ENCODE measurements around the gene PSG4. TPM values are rescaled to one million over a fixed set of nuclear protein-coding genes. Genes with fewer than 3 reads are reported as not detected.
"Not testable (repeated sequence)": the region's sequence is repeated elsewhere in the genome, so short reads cannot be mapped to it uniquely, and the experiment has no call there.

Gene PSG4
- total and polyA plus RNA-seq, 3 experiments from 2014 or later: not detected

DNA sequence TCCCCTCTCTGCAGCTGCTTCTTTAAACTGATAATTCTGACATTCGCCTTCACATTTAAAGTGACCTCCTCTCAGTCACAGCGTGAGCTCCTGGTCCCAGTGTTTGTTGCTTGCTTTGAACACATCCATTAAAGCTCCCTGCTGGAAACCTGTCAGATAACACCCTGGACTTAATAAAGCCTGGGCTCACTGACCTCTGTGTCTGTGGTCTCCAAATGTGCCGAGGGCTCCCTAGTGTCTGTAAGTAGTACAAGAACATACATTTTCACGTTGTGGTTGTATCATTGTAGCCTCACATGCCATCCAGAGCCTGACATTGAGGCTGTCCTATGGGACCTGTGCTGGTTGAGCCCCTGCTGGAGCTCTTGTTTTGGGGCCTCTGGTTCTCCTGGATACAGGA, 2.6 kb upstream of the PSG4 start:
- Histone ChIP-seq H3K9me3 (ENCODE audit: low read length) (no peaks in the 10 kb centered on the region), H3K4me3 (ENCODE audit: low read length) (no peak overlapping the region), H3K27me3 (ENCODE audit: insufficient read depth, low read length, poor library complexity, severe bottlenecking) (no peaks in the 10 kb centered on the region), H3K4me1 (ENCODE audit: insufficient read depth, low read length) (no peaks in the 10 kb centered on the region), H3K36me3 (ENCODE audit: insufficient read depth, low read length) (no peaks in the 10 kb centered on the region), H3K27ac (ENCODE audit: low read depth, low read length) (no peak overlapping the region)
- no peaks in the 10 kb centered on the region for H3K9me3 Mint-ChIP-seq
- POLR2A ChIA-PET: no interaction called here
- peaks cover 2 to 23% of the 10 kb centered on the region in 2 donors for H3K27me3 Mint-ChIP-seq
- no peaks in the 10 kb centered on the region for H3K36me3 Mint-ChIP-seq
- DNase-seq: no peak
- CTCF ChIA-PET: no interaction called here
- no peak overlapping the region for H3K4me3 Mint-ChIP-seq
- no peak overlapping the region for H3K27ac Mint-ChIP-seq
- no peaks in the 10 kb centered on the region for H3K4me1 Mint-ChIP-seq

DNA sequence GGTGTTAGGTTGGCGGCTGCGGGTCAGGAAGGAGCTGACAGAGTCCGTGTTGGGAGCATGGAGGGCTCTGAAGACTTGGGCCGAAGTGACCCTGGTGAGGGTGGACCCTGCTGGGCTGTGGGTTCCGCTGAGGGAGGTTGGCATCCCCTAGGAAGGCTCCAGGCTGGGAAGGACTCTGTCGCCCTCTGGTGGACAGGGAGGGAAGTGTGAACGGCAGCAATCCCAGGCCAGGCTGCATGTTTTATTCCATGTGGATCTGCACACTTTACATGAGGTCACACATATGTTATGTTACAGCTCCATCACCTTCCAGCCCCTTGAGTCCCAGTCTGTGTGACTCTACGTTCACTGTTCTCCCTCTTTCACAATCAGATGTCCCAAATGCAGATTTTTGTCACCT, 1.7 kb upstream of the PSG4 start:
- H3K36me3 ChIP-seq (ENCODE audit: insufficient read depth, low read length); H3K27ac Mint-ChIP-seq; CTCF ChIA-PET; H3K27ac ChIP-seq (ENCODE audit: low read depth, low read length); DNase-seq; POLR2A ChIA-PET; H3K9me3 ChIP-seq (ENCODE audit: low read length); H3K4me3 ChIP-seq (ENCODE audit: low read length); H3K27me3 ChIP-seq (ENCODE audit: insufficient read depth, low read length, poor library complexity, severe bottlenecking); H3K4me1 ChIP-seq (ENCODE audit: insufficient read depth, low read length); H3K9me3 Mint-ChIP-seq; H3K36me3 Mint-ChIP-seq; H3K4me1 Mint-ChIP-seq; H3K4me3 Mint-ChIP-seq: not testable (repeated sequence)
- peaks cover 2 to 23% of the 10 kb centered on the region in 2 donors for H3K27me3 Mint-ChIP-seq

DNA sequence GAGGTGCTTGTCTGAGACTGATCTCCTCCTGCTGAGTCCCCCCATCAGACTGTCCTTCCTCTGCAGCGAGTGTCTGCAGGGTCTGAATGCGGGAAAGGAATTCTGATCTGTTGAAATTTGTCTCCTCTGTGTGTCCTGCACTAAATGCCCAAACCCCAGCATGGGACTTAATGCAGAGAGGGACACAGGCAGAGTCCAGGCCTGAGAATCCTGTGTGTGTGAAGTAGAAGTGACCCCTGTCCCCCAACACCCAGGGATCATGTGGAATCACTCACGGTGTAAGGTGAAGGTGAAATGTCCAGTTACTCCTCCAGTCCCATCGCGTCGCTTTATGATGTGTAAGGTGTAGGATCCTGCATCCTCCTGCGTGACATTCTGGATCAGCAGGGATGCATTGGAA, 1.8 kb downstream of the PSG4 start:
- H3K4me1 Mint-ChIP-seq; H3K36me3 ChIP-seq (ENCODE audit: insufficient read depth, low read length); H3K27me3 ChIP-seq (ENCODE audit: insufficient read depth, low read length, poor library complexity, severe bottlenecking); CTCF ChIA-PET; H3K4me3 Mint-ChIP-seq; H3K9me3 Mint-ChIP-seq; H3K27ac ChIP-seq (ENCODE audit: low read depth, low read length); H3K4me3 ChIP-seq (ENCODE audit: low read length); H3K4me1 ChIP-seq (ENCODE audit: insufficient read depth, low read length); H3K27ac Mint-ChIP-seq; H3K9me3 ChIP-seq (ENCODE audit: low read length); H3K36me3 Mint-ChIP-seq; POLR2A ChIA-PET; DNase-seq: not testable (repeated sequence)
- peaks cover 0 to 14% of the 10 kb centered on the region in 2 donors for H3K27me3 Mint-ChIP-seq

DNA sequence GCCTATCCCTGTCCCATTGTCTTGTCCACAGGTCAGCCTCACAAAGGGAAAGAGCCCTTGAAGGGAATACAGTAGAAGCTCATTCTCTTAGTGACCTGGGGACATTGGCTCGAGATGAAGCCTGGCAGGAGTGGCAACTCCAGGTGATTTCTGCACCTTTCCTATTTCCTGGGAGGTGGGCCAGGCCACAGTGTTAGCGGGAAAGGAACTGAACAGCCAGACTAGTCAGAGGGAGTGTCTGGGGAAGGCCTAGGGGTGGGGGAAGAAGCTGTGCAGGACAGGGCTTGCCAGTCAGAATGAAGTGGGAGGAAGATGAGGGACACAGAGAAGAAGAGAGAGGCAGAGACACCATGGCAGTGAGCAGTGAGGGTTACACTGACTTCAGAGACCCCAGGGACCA, 3.5 kb downstream of the PSG4 start:
- H3K4me1 ChIP-seq (ENCODE audit: insufficient read depth, low read length); H3K4me3 ChIP-seq (ENCODE audit: low read length); H3K27ac ChIP-seq (ENCODE audit: low read depth, low read length); H3K27me3 Mint-ChIP-seq; H3K4me3 Mint-ChIP-seq; H3K4me1 Mint-ChIP-seq; POLR2A ChIA-PET; H3K27ac Mint-ChIP-seq; H3K9me3 ChIP-seq (ENCODE audit: low read length); DNase-seq; H3K36me3 Mint-ChIP-seq; H3K27me3 ChIP-seq (ENCODE audit: insufficient read depth, low read length, poor library complexity, severe bottlenecking); CTCF ChIA-PET; H3K36me3 ChIP-seq (ENCODE audit: insufficient read depth, low read length); H3K9me3 Mint-ChIP-seq: not testable (repeated sequence)

DNA sequence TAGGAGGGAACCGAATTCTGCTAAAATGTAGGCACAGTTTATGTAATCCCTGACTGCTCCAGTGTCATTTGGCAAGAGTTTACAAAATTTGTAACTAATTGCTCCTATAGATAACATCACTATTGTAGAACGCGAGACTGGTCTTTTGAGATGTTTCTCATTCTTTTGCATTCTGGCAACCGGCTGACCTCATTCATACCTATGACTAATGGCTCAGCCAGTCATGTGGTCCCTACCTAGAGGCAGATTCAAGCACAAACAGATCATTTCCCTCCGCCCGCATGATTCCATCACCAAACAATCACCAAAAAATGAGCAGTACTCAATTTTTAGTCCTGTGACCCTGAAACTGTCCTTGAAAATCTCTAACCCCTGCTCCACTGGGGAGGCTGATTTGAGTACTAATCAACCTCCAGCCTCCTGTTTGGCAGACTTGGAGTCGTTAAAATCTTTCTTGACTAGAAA, 4.1 kb downstream of the PSG4 start:
- H3K4me3 Mint-ChIP-seq; H3K27me3 Mint-ChIP-seq; H3K4me1 Mint-ChIP-seq; H3K36me3 Mint-ChIP-seq; H3K27ac ChIP-seq (ENCODE audit: low read depth, low read length); H3K9me3 Mint-ChIP-seq; H3K4me1 ChIP-seq (ENCODE audit: insufficient read depth, low read length); H3K4me3 ChIP-seq (ENCODE audit: low read length); DNase-seq; H3K36me3 ChIP-seq (ENCODE audit: insufficient read depth, low read length); CTCF ChIA-PET; H3K27me3 ChIP-seq (ENCODE audit: insufficient read depth, low read length, poor library complexity, severe bottlenecking); H3K9me3 ChIP-seq (ENCODE audit: low read length); POLR2A ChIA-PET; H3K27ac Mint-ChIP-seq: not testable (repeated sequence)

DNA sequence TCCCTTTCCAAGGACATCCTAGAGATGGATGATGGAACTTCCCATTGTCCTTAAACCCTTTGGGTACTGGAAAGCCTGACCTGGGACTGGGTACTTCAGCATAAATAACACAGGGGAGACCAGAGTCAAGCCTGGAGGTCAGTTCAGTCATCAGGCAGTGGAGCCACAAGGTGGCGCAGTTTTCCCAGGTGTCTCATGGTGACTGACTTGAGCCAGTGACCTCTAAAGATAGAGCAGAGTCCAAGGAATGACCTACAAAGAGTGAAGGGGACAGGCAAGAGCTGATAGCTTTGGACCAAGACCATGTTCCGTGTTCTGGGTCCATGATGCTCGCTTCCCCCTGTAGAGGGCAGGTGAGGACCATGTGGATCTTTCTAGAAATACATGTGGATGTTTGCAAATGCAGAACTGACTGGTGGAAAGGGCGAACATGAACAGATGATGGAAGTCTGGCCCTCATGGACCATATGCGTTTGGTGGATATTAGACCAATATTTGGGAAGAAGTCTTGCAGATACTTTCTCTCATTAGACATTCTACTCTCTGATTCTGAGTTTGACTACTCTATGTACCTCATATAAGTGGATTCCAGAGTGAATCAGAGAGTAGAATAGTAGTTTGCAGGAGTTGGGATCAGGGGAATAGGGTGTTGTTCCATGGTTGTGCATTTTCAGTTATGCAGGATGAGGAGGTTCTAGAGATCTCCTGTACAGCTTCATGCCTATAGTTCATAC, 6.6 kb downstream of the PSG4 start:
- H3K36me3 ChIP-seq (ENCODE audit: insufficient read depth, low read length); H3K9me3 ChIP-seq (ENCODE audit: low read length); H3K27me3 ChIP-seq (ENCODE audit: insufficient read depth, low read length, poor library complexity, severe bottlenecking); H3K27ac ChIP-seq (ENCODE audit: low read depth, low read length); DNase-seq; H3K9me3 Mint-ChIP-seq; H3K4me1 ChIP-seq (ENCODE audit: insufficient read depth, low read length); CTCF ChIA-PET; H3K4me1 Mint-ChIP-seq; H3K4me3 ChIP-seq (ENCODE audit: low read length); POLR2A ChIA-PET; H3K36me3 Mint-ChIP-seq; H3K27ac Mint-ChIP-seq; H3K4me3 Mint-ChIP-seq: not testable (repeated sequence)
- peaks cover 10 to 23% of the 10 kb centered on the region in 2 donors for H3K27me3 Mint-ChIP-seq

DNA sequence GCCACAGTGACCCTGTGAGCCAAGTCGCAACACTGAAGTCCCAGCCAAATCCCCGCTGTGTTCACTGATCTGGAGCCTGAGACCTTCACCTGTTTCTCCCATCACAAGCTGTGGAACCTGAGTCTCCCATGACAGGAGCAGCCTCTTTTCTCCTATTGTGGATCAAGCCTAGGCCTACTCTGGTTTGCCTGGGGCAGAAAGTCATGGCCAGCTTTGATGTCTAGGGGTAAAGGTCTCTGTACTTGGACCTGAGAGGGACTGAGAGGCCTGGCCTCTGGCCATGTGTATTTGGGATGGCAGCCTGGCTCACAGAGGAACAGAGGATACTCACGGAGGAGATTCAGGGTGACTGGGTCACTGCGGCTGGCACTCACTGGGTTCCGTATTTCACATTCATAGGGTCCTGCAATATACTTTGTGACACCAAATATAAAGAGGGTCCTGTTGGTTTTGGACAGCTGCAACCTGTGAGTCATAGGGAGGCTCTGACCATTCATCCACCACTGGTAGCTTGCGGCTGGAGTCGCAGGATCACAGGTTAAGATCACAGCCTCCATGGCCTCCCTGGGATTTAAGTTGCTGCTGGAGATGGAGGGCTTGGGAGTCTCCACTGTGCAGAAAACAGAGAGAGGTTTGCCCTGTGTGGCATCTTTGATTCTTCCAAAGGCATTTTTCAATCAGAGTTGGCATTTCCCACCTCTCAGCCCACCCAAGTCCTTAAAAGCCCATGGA, 7.6 kb downstream of the PSG4 start:
- H3K4me3 ChIP-seq (ENCODE audit: low read length); H3K4me1 ChIP-seq (ENCODE audit: insufficient read depth, low read length); H3K4me3 Mint-ChIP-seq; H3K27ac Mint-ChIP-seq; H3K27me3 ChIP-seq (ENCODE audit: insufficient read depth, low read length, poor library complexity, severe bottlenecking); H3K4me1 Mint-ChIP-seq; H3K27ac ChIP-seq (ENCODE audit: low read depth, low read length); DNase-seq; H3K9me3 Mint-ChIP-seq; POLR2A ChIA-PET; H3K9me3 ChIP-seq (ENCODE audit: low read length); CTCF ChIA-PET; H3K36me3 Mint-ChIP-seq; H3K36me3 ChIP-seq (ENCODE audit: insufficient read depth, low read length): not testable (repeated sequence)
- peaks cover 10 to 32% of the 10 kb centered on the region in 2 donors for H3K27me3 Mint-ChIP-seq

DNA sequence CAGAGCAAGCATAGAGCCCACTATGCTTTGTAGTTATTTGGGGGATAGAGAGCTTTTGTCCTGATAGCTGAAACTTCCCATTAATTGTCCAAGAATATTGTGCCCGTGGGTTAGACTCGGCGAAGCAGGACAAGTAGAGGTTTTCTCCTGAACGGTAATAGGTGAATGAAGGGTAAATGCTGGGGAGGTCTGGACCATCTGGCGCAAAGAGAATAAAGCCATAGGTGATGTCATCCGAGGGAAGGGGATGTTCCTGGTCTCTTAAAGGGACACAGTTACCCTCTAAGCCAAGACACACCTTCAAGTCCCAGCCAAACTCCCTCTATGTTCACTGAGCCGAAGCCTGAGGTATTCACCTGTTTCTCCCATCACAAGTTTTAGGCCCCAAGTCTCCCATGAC, 11.0 kb downstream of the PSG4 start:
- peaks cover 10 to 43% of the 10 kb centered on the region in 2 donors for H3K27me3 Mint-ChIP-seq
- DNase-seq; H3K4me3 Mint-ChIP-seq; POLR2A ChIA-PET; H3K36me3 Mint-ChIP-seq; H3K4me3 ChIP-seq (ENCODE audit: low read length); CTCF ChIA-PET; H3K27ac ChIP-seq (ENCODE audit: low read depth, low read length); H3K4me1 ChIP-seq (ENCODE audit: insufficient read depth, low read length); H3K9me3 ChIP-seq (ENCODE audit: low read length); H3K36me3 ChIP-seq (ENCODE audit: insufficient read depth, low read length); H3K27me3 ChIP-seq (ENCODE audit: insufficient read depth, low read length, poor library complexity, severe bottlenecking); H3K9me3 Mint-ChIP-seq; H3K27ac Mint-ChIP-seq; H3K4me1 Mint-ChIP-seq: not testable (repeated sequence)

Data from CD8-positive, alpha-beta memory T cell (primary cell).